ENCODE data around the gene OCEL1.

OCEL1 gene

DNA sequence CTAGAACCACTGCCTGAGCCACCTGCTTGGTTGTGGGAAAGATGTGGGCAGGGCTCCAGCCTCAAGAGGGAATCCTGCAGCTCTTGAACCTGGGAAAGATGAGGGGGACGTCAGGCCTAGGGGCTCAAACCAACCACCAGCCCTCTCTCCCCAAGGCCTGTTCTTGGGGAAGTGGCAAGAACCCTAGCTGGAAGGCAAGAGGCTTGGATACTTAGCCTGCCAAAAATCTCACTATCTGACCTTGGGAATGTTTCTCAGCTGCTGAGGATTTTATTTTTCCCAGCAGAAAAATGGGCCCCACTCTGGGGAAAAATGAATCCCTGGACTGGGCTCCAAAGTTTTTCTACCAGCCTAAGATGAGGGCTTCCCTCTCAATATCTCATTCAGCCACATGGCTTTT lies 33.9 kb downstream of the OCEL1 start:
- TF ChIP-seq YY1 (IDR thresholded peaks at IDR 0.05; ENCODE audit: insufficient read depth, insufficient read length) (no peak), ZNF274 (IDR thresholded peaks at IDR 0.05; ENCODE audit: low read depth, low read length) (no peak), SUZ12 (IDR thresholded peaks at IDR 0.05; ENCODE audit: extremely low read depth, insufficient read depth, insufficient read length) (no peak)
- H3K4me1 ChIP-seq (ENCODE audit: insufficient read depth, insufficient read length): peaks cover under 1% of the 10 kb centered on the region
- DNase-seq (ENCODE audit: low read depth, low spot score): no peak
- H3K4me3 ChIP-seq (ENCODE audit: insufficient read length, low read depth): no peak overlapping the region
- H3K9me3 ChIP-seq (ENCODE audit: insufficient read depth, low read length): peaks cover 33% of the 10 kb centered on the region; the same call in 1 of the 2 replicates
- peaks cover 10% of the 10 kb centered on the region for H3K27me3 ChIP-seq (ENCODE audit: insufficient read depth, insufficient read length)
- no peaks in the 10 kb centered on the region for H3K36me3 ChIP-seq (ENCODE audit: insufficient read depth, insufficient read length, low read length)
- no peak overlapping the region for H3K9ac ChIP-seq (ENCODE audit: insufficient read length, low read depth)

DNA sequence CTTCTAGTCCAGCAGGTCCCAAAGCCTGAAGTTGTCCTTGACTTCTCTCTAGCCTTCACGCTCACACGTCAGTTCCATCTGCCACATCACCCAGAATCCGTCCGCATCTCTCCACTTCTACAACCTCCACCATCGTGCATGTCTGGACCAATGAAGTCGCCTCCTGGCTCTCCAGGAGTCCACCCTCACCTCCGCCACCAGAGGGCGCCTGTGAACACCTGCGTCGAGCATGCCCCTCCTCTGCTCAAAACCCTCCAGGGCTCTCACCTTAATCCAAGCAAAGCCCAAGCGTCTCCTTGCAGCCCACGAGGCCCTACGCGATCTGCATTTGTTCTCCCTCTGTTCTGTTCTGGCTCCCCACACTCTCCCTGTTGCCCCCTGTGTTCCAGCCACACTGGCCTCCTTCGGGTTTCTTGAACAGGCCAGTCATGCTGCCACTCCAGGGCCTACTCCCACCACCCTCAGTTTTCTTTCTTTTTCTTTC lies 34.9 kb downstream of the OCEL1 start:
- peak; percentile 90 for DNase-seq (ENCODE audit: low read depth, low spot score)
- H3K36me3 ChIP-seq (ENCODE audit: insufficient read depth, insufficient read length, low read length): no peaks in the 10 kb centered on the region
- H3K9me3 ChIP-seq (ENCODE audit: insufficient read depth, low read length): peaks cover 33% of the 10 kb centered on the region; the same call in 1 of the 2 replicates
- H3K4me3 ChIP-seq (ENCODE audit: insufficient read length, low read depth): no peak overlapping the region
- peaks cover 8% of the 10 kb centered on the region for H3K27me3 ChIP-seq (ENCODE audit: insufficient read depth, insufficient read length)
- TF ChIP-seq SUZ12 (IDR thresholded peaks at IDR 0.05; ENCODE audit: extremely low read depth, insufficient read depth, insufficient read length) (no peak), ZNF274 (IDR thresholded peaks at IDR 0.05; ENCODE audit: low read depth, low read length) (no peak), YY1 (IDR thresholded peaks at IDR 0.05; ENCODE audit: insufficient read depth, insufficient read length) (no peak)
- no peaks in the 10 kb centered on the region for H3K4me1 ChIP-seq (ENCODE audit: insufficient read depth, insufficient read length)
- peak overlapping the region; percentile 38 for H3K9ac ChIP-seq (ENCODE audit: insufficient read length, low read depth)

- no peak overlapping the region for H3K9ac ChIP-seq (ENCODE audit: insufficient read length, low read depth)
- no peak overlapping the region for H3K4me3 ChIP-seq (ENCODE audit: insufficient read length, low read depth)
- DNase-seq (ENCODE audit: low read depth, low spot score): no peak
- TF ChIP-seq SUZ12 (IDR thresholded peaks at IDR 0.05; ENCODE audit: extremely low read depth, insufficient read depth, insufficient read length): no peak
- no peak for TF ChIP-seq YY1 (IDR thresholded peaks at IDR 0.05; ENCODE audit: insufficient read depth, insufficient read length)
- TF ChIP-seq ZNF274 (IDR thresholded peaks at IDR 0.05; ENCODE audit: low read depth, low read length): no peak
- no peaks in the 10 kb centered on the region for H3K36me3 ChIP-seq (ENCODE audit: insufficient read depth, insufficient read length, low read length)
- H3K9me3 ChIP-seq (ENCODE audit: insufficient read depth, low read length): peaks cover 33% of the 10 kb centered on the region; the same call in 1 of the 2 replicates
- H3K27me3 ChIP-seq (ENCODE audit: insufficient read depth, insufficient read length): no peaks in the 10 kb centered on the region
- H3K4me1 ChIP-seq (ENCODE audit: insufficient read depth, insufficient read length): no peaks in the 10 kb centered on the region
Measured at GRCh38 chr19:17262557-17262956, 36.5 kb downstream of the OCEL1 start.

GRCh38 chr19:17263712-17264640 lies 38.0 kb downstream of the OCEL1 start:
- DNase-seq (ENCODE audit: low read depth, low spot score): no peak
- no peak overlapping the region for H3K4me3 ChIP-seq (ENCODE audit: insufficient read length, low read depth)
- H3K9me3 ChIP-seq (ENCODE audit: insufficient read depth, low read length): peaks cover 19% of the 10 kb centered on the region; the same call in 1 of the 2 replicates
- peaks cover 5% of the 10 kb centered on the region for H3K36me3 ChIP-seq (ENCODE audit: insufficient read depth, insufficient read length, low read length)
- H3K4me1 ChIP-seq (ENCODE audit: insufficient read depth, insufficient read length): no peaks in the 10 kb centered on the region
- no peak for TF ChIP-seq ZNF274 (IDR thresholded peaks at IDR 0.05; ENCODE audit: low read depth, low read length)
- no peak for TF ChIP-seq SUZ12 (IDR thresholded peaks at IDR 0.05; ENCODE audit: extremely low read depth, insufficient read depth, insufficient read length)
- TF ChIP-seq YY1 (IDR thresholded peaks at IDR 0.05; ENCODE audit: insufficient read depth, insufficient read length): no peak
- no peak overlapping the region for H3K9ac ChIP-seq (ENCODE audit: insufficient read length, low read depth)
- no peaks in the 10 kb centered on the region for H3K27me3 ChIP-seq (ENCODE audit: insufficient read depth, insufficient read length)

GRCh38 chr19:17264641-17264979 lies 38.6 kb downstream of the OCEL1 start, which contains the start of gene USHBP1:
Gene USHBP1 (minus strand): TSS chr19:17264745. CDS start chr19:17264299, 446 bp downstream.
- H3K4me1 ChIP-seq (ENCODE audit: insufficient read depth, insufficient read length): no peaks in the 10 kb centered on the region
- no peak within 1 kb of the TSS for H3K9ac ChIP-seq (ENCODE audit: insufficient read length, low read depth)

GRCh38 chr19:17266026-17266425 lies 40.0 kb downstream of the OCEL1 start:
- no peak overlapping the region for H3K9ac ChIP-seq (ENCODE audit: insufficient read length, low read depth)
- DNase-seq (ENCODE audit: low read depth, low spot score): no peak
- H3K4me3 ChIP-seq (ENCODE audit: insufficient read length, low read depth): no peak overlapping the region
- H3K9me3 ChIP-seq (ENCODE audit: insufficient read depth, low read length): no peaks in the 10 kb centered on the region
- TF ChIP-seq SUZ12 (IDR thresholded peaks at IDR 0.05; ENCODE audit: extremely low read depth, insufficient read depth, insufficient read length) (no peak), YY1 (IDR thresholded peaks at IDR 0.05; ENCODE audit: insufficient read depth, insufficient read length) (no peak), ZNF274 (IDR thresholded peaks at IDR 0.05; ENCODE audit: low read depth, low read length) (no peak)
- peaks cover 19% of the 10 kb centered on the region for H3K36me3 ChIP-seq (ENCODE audit: insufficient read depth, insufficient read length, low read length)
- H3K4me1 ChIP-seq (ENCODE audit: insufficient read depth, insufficient read length): no peaks in the 10 kb centered on the region
- no peaks in the 10 kb centered on the region for H3K27me3 ChIP-seq (ENCODE audit: insufficient read depth, insufficient read length)

More at GRCh38 chr19:17264641-17264979, 38.6 kb downstream of the OCEL1 start, which contains the start of gene USHBP1:
- Histone ChIP-seq H3K36me3 (ENCODE audit: insufficient read depth, insufficient read length, low read length) (peaks cover 10% of the 10 kb centered on the region), H3K9me3 (ENCODE audit: insufficient read depth, low read length) (peaks cover 12% of the 10 kb centered on the region; the same call in 1 of the 2 replicates), H3K4me3 (ENCODE audit: insufficient read length, low read depth) (no peak within 1 kb of the TSS), H3K27me3 (ENCODE audit: insufficient read depth, insufficient read length) (no peaks in the 10 kb centered on the region)
- no peak for TF ChIP-seq ZNF274 (IDR thresholded peaks at IDR 0.05; ENCODE audit: low read depth, low read length)
- DNase-seq (ENCODE audit: low read depth, low spot score): no peak

GRCh38 chr19:17266589-17266974 lies 40.6 kb downstream of the OCEL1 start:
- no peak overlapping the region for H3K4me3 ChIP-seq (ENCODE audit: insufficient read length, low read depth)
- H3K9ac ChIP-seq (ENCODE audit: insufficient read length, low read depth): no peak overlapping the region
- H3K9me3 ChIP-seq (ENCODE audit: insufficient read depth, low read length): no peaks in the 10 kb centered on the region
- H3K36me3 ChIP-seq (ENCODE audit: insufficient read depth, insufficient read length, low read length): peaks cover 24% of the 10 kb centered on the region
- H3K4me1 ChIP-seq (ENCODE audit: insufficient read depth, insufficient read length): no peaks in the 10 kb centered on the region
- DNase-seq (ENCODE audit: low read depth, low spot score): no peak
- H3K27me3 ChIP-seq (ENCODE audit: insufficient read depth, insufficient read length): no peaks in the 10 kb centered on the region
- TF ChIP-seq YY1 (IDR thresholded peaks at IDR 0.05; ENCODE audit: insufficient read depth, insufficient read length) (no peak), SUZ12 (IDR thresholded peaks at IDR 0.05; ENCODE audit: extremely low read depth, insufficient read depth, insufficient read length) (no peak), ZNF274 (IDR thresholded peaks at IDR 0.05; ENCODE audit: low read depth, low read length) (no peak)
